Tibial nerve (tissue), 4 donors: ENCODE results near the gene PCDH9.

Source experiments
- EP300 ChIP-seq, 2 donors: sonication (generic); formaldehyde crosslinking; IDR thresholded peaks; one replicate each; pipeline ENCODE4 v1.6.1; 2017; ENCODE audit warnings: antibody characterized with exemption in 2 of 2, mild to moderate bottlenecking in 1 of 2
- POLR2A ChIP-seq, 2 donors: fragments of 450-650 bp; IDR thresholded peaks; one replicate each; pipeline ENCODE4 v1.6.1; 2017; ENCODE audit warnings: antibody characterized with exemption in 2 of 2, mild to moderate bottlenecking in 2 of 2, moderate library complexity in 2 of 2
- TF ChIP-seq, protein P1 (sequence below), 5 experiments: fragments of 200-600 bp in 3 of 5; fragments of 450-650 bp in 2 of 5; sonication (generic) in 3 of 5; IDR thresholded peaks; one replicate each; pipeline ENCODE4 v1.5.1; 2016 to 2019; ENCODE audit warnings: antibody characterized with exemption in 5 of 5, mild to moderate bottlenecking in 3 of 5, moderate library complexity in 2 of 5

DNA sequence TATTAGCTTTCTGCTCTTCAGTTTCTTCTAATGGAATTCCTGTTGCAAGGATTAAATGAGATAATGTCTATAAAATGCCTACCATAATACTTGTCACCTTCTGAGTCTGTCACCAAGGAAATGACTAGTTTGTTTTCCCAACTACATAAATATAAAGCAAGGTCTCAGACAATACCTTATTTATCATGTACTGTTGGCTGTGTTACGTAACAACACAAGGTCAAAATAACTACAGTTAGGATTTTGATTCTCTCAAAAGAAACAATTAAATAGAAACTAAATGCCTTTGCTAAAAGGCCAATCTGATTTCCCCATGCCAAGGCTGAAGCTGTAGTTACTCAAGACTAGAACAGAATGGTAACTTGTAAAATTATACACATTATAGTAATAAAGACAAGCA lies 134.5 kb downstream of the PCDH9 start:
- TF ChIP-seq, protein P1, sequence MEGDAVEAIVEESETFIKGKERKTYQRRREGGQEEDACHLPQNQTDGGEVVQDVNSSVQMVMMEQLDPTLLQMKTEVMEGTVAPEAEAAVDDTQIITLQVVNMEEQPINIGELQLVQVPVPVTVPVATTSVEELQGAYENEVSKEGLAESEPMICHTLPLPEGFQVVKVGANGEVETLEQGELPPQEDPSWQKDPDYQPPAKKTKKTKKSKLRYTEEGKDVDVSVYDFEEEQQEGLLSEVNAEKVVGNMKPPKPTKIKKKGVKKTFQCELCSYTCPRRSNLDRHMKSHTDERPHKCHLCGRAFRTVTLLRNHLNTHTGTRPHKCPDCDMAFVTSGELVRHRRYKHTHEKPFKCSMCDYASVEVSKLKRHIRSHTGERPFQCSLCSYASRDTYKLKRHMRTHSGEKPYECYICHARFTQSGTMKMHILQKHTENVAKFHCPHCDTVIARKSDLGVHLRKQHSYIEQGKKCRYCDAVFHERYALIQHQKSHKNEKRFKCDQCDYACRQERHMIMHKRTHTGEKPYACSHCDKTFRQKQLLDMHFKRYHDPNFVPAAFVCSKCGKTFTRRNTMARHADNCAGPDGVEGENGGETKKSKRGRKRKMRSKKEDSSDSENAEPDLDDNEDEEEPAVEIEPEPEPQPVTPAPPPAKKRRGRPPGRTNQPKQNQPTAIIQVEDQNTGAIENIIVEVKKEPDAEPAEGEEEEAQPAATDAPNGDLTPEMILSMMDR (IDR thresholded peaks at IDR 0.05), result no peak
- TF ChIP-seq EP300 (IDR thresholded peaks at IDR 0.05), result no peak
- no peak for TF ChIP-seq POLR2A (IDR thresholded peaks at IDR 0.05)
